GM19238 (cell line): ENCODE data around the gene LRCH1.

Source experiments
- DNase-seq: peaks from one replicate; pipeline ENCODE4 v3.0.0; 2011; ENCODE audit warnings: low spot score; ENCODE audit not compliant: insufficient read length

The LRCH1 gene

GRCh38 chr13:46664195-46664594, 111.2 kb downstream of the LRCH1 start:
- DNase-seq = no peak

- no peak for DNase-seq
These were observed 112.3 kb downstream of the LRCH1 start for GRCh38 chr13:46665248-46665632.

GRCh38 chr13:46665633-46666482, 112.9 kb downstream of the LRCH1 start:
- no peak for DNase-seq

- DNase-seq = no peak
These were observed 113.9 kb downstream of the LRCH1 start for GRCh38 chr13:46666727-46667456.

- DNase-seq = no peak
These were observed 114.8 kb downstream of the LRCH1 start for GRCh38 chr13:46667687-46668281.

GRCh38 chr13:46668302-46668720, 115.3 kb downstream of the LRCH1 start:
- DNase-seq = no peak

GRCh38 chr13:46668931-46669525, 116.1 kb downstream of the LRCH1 start:
- no peak for DNase-seq

- DNase-seq = no peak
These were observed 119.5 kb downstream of the LRCH1 start for GRCh38 chr13:46672338-46673090.

GRCh38 chr13:46675016-46675415, 122.0 kb downstream of the LRCH1 start:
- no peak for DNase-seq

GRCh38 chr13:46676378-46676725, 123.4 kb downstream of the LRCH1 start:
- DNase-seq = no peak

- peak; percentile 45 for DNase-seq
These were observed 126.6 kb downstream of the LRCH1 start for GRCh38 chr13:46679369-46680120.

- no peak for DNase-seq
These were observed 129.0 kb downstream of the LRCH1 start for GRCh38 chr13:46682015-46682414.

- DNase-seq = no peak
These were observed 129.7 kb downstream of the LRCH1 start for GRCh38 chr13:46682707-46683106.

GRCh38 chr13:46683676-46684260, 130.8 kb downstream of the LRCH1 start:
- DNase-seq = no peak

- no peak for DNase-seq
These were observed 131.5 kb downstream of the LRCH1 start for GRCh38 chr13:46684287-46685001.

- no peak for DNase-seq
These were observed 132.2 kb downstream of the LRCH1 start for GRCh38 chr13:46685006-46685730.

GRCh38 chr13:46686171-46686570, 133.2 kb downstream of the LRCH1 start:
- no peak for DNase-seq

GRCh38 chr13:46687810-46688209, 134.8 kb downstream of the LRCH1 start:
- no peak for DNase-seq

GRCh38 chr13:46688306-46688705, 135.3 kb downstream of the LRCH1 start:
- no peak for DNase-seq
